ENCODE results near the gene KCNQ2. TPM values are rescaled to one million over a fixed set of nuclear protein-coding genes. Genes with fewer than 3 reads are reported as not detected.

KCNQ2 gene
- total RNA-seq, 2 donors from 2014 or later: 0.33 TPM; not detected in 1

DNA sequence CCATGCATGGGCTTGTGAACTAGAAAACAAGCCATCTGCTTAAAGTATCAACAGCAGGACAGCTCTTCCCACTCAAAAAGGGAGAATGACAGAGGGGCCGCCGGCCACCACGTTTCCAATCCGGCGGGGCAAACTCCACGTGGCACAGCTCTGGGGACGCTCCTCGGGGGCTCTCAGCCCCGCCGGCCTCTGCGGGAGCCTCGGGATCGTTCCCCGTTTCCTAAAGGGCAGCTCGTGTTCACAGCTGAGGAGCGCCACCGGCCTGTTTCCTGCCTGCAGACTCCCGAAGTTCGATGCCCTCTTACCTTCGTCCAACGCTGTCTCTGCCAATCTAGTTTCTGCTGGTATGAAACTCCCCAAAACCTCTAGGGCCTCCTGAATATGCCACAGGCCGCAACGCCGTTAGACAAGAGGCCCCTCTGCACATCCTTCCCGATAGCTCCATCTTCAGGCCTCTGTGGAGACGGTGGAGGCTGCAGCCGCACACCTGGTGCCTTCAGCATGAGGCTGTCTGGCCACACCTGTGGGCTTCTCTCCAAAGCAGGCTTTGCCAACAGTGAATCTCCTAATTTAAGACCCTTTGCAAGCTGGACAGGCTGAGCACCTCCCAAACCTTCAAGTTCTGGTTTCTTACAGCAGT is 46.5 kb downstream of the KCNQ2 start:
- Mint-ChIP-seq H3K27ac (no peak overlapping the region), H3K9me3 (no peaks in the 10 kb centered on the region), H3K36me3 (no peaks in the 10 kb centered on the region)
- ATAC-seq: no peak
- no peak for DNase-seq (ENCODE audit: low spot score in 2 of 2)

DNA sequence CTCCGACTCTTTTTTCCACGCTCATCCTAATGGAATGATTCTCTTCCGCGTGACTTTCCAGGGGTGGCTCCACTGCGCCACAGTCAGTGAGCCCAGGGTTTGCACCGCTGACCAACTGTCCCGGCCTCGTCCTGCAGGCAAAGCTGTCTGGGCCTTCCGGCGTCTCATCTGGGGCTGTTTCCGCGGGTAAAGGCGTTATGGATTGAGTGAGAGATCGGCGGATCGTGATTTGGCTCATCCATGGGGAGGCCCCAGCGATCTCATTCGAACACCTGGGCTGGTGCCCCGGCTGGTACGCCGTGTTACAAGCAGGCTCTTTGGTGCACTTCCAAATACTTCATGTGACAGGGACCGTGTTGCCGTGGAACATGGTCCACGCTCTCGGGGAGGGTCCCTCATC is 47.8 kb downstream of the KCNQ2 start:
- H3K36me3 Mint-ChIP-seq: no peaks in the 10 kb centered on the region
- DNase-seq (ENCODE audit: low spot score in 2 of 2) (no peak), ATAC-seq (no peak)
- H3K9me3 Mint-ChIP-seq: no peaks in the 10 kb centered on the region
- H3K27ac Mint-ChIP-seq: no peak overlapping the region

DNA sequence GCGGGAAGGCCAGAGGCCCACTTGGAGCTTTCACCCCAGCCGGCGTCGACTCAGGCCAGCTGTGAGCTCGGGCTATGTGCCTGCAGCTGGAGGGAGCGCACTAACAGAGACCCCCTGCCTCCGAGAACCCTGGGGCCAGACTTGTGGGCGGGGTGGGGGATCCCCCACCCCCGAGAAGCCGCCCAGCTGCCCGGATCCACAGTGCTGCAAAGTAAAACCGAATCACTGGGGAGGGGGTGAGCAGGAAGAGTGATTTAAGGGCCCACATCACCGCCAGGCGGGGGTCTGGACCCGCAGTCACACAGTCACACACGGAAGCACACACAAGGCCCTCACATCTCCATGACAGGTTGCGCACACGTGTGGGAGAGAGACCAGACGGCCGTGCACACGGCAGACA is 48.7 kb downstream of the KCNQ2 start:
- no peaks in the 10 kb centered on the region for H3K9me3 Mint-ChIP-seq
- H3K36me3 Mint-ChIP-seq: no peaks in the 10 kb centered on the region
- ATAC-seq (no peak), DNase-seq (ENCODE audit: low spot score in 2 of 2) (no peak)
- H3K27ac Mint-ChIP-seq: no peak overlapping the region

DNA sequence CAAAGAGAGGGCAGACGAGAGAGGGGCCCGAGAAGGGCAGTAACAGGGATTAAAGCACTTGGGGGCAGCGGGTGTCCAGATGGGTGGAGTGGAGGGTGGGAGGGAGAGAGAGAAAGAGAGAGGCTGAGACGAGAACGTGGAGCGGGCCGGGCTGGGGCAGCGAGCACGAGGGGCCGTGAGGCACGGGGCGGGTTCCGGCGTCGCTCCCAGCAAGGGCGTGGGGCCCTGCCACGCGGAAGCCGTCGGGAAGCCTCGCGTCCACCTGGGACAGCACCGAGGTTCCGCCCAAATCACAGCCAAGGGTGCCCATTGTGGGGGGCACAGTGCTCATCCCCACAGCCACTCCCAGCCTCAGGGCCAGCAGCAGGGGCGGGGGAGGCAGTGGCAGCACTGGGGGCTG is 49.8 kb downstream of the KCNQ2 start:
- Mint-ChIP-seq H3K9me3 (no peaks in the 10 kb centered on the region), H3K27ac (no peak overlapping the region), H3K36me3 (no peaks in the 10 kb centered on the region)
- DNase-seq (ENCODE audit: low spot score in 2 of 2) (no peak), ATAC-seq (no peak)

DNA sequence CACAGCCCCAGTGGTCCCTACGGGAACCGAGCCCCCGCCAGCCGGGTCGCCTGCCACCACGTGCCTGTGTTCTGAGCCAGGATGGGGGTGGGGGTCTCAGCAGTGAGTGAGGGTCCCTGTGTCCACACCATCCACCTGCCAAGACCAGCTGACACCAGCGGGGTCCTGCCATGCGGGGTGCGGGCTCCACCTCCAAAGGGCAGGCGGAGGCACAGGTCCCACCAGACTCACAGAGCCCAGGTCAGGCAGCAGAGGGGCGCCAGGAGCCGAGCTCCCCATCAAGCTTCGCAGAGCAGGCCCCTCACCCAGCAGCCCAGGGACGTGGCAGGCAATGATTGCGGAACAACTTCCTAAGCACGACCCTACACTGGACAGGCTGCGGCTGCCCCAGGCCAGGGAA is 50.5 kb downstream of the KCNQ2 start:
- no peak overlapping the region for H3K27ac Mint-ChIP-seq
- DNase-seq (ENCODE audit: low spot score in 2 of 2) (no peak), ATAC-seq (no peak)
- H3K9me3 Mint-ChIP-seq: no peaks in the 10 kb centered on the region
- H3K36me3 Mint-ChIP-seq: no peaks in the 10 kb centered on the region

DNA sequence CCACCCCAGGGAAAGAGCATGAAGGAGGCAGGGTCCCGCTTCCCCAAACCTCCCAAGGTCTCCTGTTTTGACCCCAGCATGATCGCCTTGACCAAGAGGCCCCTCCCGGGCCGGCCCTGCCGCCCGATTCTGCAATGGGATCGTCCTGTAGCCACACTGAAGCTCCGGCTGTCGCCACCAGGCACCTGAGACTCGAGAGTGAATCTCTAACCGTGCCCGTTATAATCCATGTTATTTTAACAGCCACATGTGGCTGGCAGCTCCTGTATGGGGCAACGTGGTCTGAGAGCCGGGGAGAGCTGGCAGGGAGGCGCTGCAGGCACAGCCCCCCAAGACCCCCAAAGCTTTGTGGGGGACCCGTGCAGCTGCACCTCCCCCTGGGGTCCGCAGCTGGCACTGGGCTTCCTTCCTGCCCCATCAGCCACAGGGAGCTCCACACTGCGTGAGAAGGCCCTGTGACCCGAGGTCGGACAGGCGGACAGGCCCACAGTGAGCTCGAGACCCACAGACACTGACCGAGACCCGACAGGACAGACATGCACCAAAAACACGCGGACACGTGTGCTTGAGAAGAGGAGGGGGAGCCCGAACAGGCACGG is 51.3 kb downstream of the KCNQ2 start:
- Mint-ChIP-seq H3K9me3 (no peaks in the 10 kb centered on the region), H3K36me3 (no peaks in the 10 kb centered on the region), H3K27ac (no peak overlapping the region)
- DNase-seq (ENCODE audit: low spot score in 2 of 2) (no peak), ATAC-seq (no peak)

DNA sequence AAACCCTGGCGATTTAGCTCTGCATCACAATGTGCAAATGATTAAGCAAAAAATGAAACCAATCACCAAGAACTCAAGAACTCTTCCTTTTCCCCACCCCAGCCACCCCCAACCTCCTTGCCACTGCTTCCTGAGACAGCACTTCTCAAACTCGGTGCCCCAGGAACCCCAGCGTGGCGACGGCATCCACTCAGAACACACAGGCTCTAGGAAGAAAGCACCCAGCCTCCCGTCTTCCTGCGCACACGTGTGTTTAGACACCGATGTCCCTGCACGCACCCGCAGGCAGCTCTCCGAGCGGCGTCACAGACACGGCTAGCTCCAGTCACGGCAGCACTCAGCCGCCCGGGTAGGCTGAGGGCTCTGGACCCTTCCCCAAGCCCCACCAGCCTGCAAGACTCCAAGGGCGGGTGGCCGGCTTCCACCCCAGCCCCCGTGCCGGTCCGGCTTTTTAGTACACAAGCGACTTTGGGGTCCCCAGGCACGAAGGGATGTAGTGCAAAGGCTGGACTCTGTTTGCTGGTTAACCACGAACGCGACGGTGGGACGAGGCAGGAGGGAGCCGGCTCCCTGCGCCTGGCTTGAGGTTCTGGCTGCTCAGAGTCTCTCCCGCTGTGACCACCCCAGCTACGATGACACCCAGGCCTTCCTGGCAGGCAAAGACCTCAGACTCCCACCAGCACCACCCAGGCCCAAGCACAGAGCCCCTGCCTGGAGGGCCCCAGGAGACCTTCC is 51.9 kb downstream of the KCNQ2 start:
- Mint-ChIP-seq H3K27ac (no peak overlapping the region), H3K9me3 (no peaks in the 10 kb centered on the region), H3K36me3 (no peaks in the 10 kb centered on the region)
- ATAC-seq (no peak), DNase-seq (ENCODE audit: low spot score in 2 of 2) (no peak)

DNA sequence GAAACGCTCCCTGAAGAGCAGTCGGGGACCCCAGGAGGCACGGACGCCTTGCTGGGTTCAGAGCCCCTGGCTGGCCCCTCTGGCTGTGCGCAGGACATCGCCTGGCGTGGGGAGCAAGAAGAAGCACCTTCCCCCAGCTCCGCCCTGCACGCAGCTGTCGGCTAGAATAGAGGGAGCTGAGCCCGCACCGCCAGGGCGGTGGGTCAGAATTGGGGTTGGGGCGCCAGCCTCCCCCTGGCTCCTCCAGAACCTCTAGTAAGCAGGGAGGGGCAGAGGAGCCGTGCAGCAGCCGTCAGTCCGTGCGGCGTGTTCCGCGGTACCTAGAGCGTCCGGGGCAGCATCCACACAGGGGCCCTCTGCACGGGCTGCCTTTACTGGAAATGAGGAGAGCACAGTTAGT is 53.2 kb downstream of the KCNQ2 start:
- H3K36me3 Mint-ChIP-seq: no peaks in the 10 kb centered on the region
- no peak for DNase-seq (ENCODE audit: low spot score in 2 of 2)
- ATAC-seq: no peak
- no peaks in the 10 kb centered on the region for H3K9me3 Mint-ChIP-seq
- H3K27ac Mint-ChIP-seq: no peak overlapping the region

DNA sequence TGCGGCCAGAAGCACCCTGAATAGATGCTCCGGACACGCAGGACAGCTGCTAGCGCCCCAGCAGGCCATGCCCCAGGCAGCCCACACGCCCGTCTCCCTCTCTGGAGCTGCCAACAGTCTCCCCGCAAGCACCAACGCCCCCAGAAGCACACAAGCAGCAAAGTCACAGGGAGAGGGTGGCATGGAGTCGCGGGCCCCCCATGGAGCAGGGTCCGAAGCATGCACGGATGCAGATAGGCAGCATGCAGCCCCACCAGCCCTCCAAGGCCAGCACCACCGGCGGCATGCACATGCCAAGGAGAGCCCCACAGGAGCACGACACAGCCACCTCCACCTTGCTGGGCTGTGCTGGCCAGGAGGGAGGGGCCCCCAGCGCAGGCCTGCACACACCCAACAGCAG is 53.8 kb downstream of the KCNQ2 start:
- no peak overlapping the region for H3K27ac Mint-ChIP-seq
- H3K36me3 Mint-ChIP-seq: no peaks in the 10 kb centered on the region
- no peaks in the 10 kb centered on the region for H3K9me3 Mint-ChIP-seq
- DNase-seq (ENCODE audit: low spot score in 2 of 2) (no peak), ATAC-seq (no peak)

DNA sequence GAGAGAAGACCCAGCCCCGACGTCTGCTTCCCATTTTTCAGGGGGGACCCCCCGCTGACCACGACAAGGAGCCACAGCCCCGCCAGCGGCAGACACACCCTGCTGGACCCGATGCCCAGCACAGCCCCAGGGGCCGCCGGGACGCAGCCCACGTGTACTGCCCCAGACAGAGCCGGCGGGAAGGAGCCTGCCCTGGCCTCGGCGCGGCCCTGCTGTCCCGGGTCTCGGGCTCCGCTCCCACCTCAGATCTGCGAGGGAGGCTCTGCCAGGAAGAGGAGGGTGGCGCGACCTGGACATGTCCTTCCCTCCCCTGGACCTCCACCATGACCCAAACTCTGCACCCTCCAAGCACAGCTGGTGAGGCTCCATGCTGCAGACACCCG is 54.7 kb downstream of the KCNQ2 start:
- no peaks in the 10 kb centered on the region for H3K9me3 Mint-ChIP-seq
- no peak overlapping the region for H3K27ac Mint-ChIP-seq
- no peaks in the 10 kb centered on the region for H3K36me3 Mint-ChIP-seq
- ATAC-seq (no peak), DNase-seq (ENCODE audit: low spot score in 2 of 2) (no peak)

DNA sequence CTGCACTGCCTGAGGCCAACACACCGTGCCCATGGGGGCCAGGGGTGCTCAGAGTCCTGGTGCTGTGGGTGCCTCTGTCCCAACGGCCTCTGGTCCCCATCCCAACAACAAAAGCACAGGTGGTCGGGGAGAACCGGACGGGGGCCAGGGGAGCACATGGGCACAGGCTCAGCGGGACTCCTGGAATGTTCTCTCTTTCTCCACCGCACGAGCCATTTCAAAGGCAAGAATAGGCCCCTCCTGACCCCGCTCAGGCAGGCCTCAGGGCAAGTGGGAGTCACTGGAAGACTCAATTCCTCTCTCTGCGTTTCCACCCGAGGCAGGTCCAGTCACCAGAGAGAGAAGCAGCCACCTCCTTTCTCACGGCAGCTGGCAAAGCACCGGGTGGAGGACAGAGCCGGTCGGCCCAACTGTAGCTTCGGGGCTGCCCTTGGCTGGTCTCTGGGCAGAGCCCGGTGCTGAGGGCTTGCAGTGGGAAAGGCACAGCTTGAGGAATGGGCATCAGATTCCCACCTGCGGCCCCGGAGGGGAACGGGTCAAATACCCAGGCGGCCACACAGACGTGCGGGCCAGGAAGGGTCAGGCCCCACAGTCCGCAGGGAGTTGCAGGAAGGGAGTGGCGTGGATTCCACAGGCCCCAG is 55.2 kb downstream of the KCNQ2 start:
- no peak for DNase-seq (ENCODE audit: low spot score in 2 of 2)
- no peaks in the 10 kb centered on the region for H3K9me3 Mint-ChIP-seq
- H3K36me3 Mint-ChIP-seq: no peaks in the 10 kb centered on the region
- no peak overlapping the region for H3K27ac Mint-ChIP-seq
- no peak for ATAC-seq

DNA sequence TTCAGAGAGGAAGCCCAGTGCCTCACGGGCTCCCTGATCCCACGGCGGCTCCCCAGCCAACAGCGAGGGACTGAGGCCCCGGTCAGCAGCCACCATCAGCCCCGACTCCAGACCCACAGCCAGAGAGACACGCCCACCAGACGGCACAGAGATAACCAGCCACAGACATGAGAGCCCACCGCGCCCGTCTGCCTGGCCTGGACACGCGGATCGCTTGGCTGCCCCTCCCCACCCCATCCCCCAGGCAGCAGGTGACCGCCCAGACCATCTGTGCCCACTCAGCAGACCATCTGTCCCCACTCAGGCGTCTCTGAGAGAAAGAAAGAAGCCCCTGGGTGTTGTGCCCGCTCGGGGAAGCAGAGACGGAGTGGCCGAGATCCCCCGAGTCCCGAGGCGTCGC is 55.8 kb downstream of the KCNQ2 start:
- Mint-ChIP-seq H3K27ac (no peak overlapping the region), H3K36me3 (no peaks in the 10 kb centered on the region), H3K9me3 (no peaks in the 10 kb centered on the region)
- ATAC-seq (no peak), DNase-seq (ENCODE audit: low spot score in 2 of 2) (no peak)

DNA sequence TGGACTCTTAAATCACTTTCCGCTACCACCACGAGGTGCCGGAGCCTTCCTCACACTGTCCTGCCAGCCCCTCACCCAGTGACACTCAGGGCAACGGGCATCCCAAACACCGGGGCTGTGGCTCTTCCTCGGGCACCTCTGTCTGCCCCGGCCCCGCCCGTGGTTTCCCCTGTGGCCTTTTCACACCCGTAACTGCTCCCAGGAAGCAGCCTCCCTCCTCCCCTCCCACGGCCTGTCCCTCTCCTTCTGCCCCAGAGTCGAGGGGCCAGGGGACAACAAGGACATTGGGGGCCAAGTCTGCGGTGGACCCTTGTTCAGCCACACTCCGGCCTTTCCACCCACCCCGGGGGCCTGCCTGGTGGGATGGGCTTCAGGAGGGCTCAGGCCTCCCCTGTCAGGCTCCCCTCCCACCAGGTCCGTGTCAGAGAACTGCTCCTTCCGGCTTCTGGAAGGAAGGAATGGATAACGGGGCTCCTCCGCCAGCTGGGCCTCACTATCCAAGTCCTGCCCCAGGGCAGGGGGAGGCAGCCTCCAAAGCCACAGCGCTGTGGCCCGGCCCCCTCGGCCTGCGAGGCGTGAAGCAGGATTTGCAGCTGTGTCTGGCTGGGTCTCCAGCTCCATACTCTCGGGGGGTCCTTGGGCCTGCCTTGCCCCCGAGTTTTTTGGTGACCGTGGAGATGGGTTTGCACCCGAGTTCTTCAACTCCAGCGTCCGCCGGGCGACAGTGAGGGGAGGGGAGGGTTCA is 56.6 kb downstream of the KCNQ2 start:
- DNase-seq (ENCODE audit: low spot score in 2 of 2): no peak
- no peak for ATAC-seq
- H3K9me3 Mint-ChIP-seq: no peaks in the 10 kb centered on the region
- H3K36me3 Mint-ChIP-seq: no peaks in the 10 kb centered on the region
- H3K27ac Mint-ChIP-seq: no peak overlapping the region

DNA sequence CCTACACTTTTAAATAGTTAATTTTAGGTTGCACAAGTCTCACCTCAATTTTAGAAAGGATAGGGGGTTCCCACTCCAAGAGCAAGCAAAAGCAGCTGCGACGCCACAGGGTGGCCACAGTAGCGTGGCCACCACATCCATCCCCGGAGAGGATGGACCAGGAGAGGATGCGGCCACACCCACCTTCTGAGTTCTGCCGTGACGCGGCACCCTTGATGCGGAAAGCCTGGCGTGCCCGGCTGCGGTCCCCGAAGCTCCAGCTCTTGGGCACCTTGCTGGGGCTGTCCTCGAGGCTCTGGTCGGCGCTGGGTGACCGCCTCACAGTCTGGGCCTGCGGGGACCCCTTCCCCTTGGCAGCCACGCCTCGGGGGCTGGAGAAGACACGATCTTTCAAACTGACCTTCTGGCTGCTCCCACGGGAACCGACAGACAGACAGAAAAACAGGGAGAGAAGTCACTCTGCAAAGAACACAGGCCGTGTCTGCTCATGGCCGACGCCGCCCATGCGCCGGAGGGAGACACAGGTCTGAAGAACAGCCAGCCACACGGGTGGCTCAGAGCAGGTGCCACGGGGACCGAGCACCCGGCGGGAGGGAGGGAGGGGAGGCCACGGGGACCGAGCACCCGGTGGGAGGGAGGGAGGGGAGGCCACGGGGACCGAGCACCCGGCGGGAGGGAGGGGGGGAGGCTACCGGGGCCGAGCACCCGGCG is 57.6 kb downstream of the KCNQ2 start:
- ATAC-seq (no peak), DNase-seq (ENCODE audit: low spot score in 2 of 2) (no peak)
- Mint-ChIP-seq H3K9me3 (no peaks in the 10 kb centered on the region), H3K27ac (no peak overlapping the region), H3K36me3 (no peaks in the 10 kb centered on the region)

DNA sequence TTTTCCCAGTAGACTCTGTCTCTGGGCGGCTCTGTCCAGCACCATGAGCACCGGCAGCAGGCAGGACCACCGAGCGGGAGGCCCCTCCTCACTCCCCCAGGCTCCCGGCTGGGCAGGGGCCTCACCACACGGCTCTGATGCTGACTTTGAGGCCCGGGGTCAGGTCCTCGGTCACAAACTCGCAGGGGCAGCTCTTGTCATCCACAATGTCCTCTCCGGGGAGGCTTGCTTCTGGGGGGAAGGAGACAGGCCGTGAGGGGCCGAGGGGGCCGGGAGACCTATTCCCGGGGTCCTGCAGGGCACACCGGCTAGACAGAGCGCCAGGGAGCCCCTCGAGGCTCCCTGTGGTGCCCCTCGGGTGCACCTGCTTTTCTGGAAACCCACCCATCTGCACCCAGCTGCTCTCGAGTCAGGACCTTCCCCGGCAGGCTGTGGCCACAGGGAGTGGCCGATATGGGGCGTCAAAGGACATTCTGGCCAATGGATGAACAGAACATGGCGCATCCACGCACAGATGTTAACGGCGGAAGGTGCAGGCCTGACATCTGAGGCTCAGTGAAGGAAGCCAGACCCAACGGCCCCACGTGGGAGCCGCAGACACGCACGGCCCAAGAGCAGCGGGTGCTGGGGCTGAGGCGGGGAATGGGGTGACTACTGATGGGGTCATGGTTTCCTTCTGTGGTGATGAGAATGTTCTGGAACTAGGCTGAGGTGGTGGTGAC is 58.3 kb downstream of the KCNQ2 start:
- DNase-seq (ENCODE audit: low spot score in 2 of 2) (no peak), ATAC-seq (no peak)
- H3K36me3 Mint-ChIP-seq: no peaks in the 10 kb centered on the region
- H3K9me3 Mint-ChIP-seq: no peaks in the 10 kb centered on the region
- H3K27ac Mint-ChIP-seq: no peak overlapping the region

DNA sequence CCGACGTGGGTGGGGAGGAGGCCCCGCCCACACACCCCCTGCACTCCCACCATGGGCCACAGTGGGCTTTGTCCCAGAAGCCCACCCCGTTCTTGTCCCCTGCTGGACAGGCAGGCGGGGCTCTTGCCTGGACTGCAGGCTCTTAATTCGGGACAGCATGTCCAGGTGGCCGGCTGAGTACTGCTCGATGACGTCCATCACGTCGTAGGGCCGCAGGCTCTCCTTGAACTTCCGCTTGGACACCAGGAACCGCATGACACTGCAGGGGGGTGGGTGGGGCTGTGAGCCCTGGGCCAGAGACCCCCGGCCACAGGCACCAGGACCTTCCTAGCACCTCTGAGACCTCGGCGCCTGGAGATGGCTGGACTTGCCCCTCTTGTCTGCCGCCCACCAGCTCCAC is 59.1 kb downstream of the KCNQ2 start:
- ATAC-seq (no peak), DNase-seq (ENCODE audit: low spot score in 2 of 2) (no peak)
- Mint-ChIP-seq H3K27ac (no peak overlapping the region), H3K9me3 (no peaks in the 10 kb centered on the region), H3K36me3 (no peaks in the 10 kb centered on the region)

Data from activated naive CD4-positive, alpha-beta T cell treated with anti-CD3 and anti-CD28 coated beads, Interleukin-2, amount 50 U/mL, for 72 hours (primary cell).